Loucy (cell line): ENCODE data around the gene MACROH2A2.

ENCODE experiments used
- EZH2phosphoT487 ChIP-seq: fragments of 200-600 bp; IDR thresholded peaks from 2 replicates; pipeline ENCODE4 v1.6.1; 2018; ENCODE audit warnings: antibody characterized with exemption, mild to moderate bottlenecking, moderate library complexity, borderline replicate concordance
- TF ChIP-seq, protein P1 (sequence below): fragments of 200-600 bp; sonication (generic); conservative IDR thresholded peaks from 2 replicates; pipeline ENCODE4 v1.5.1; 2014; ENCODE audit warnings: mild to moderate bottlenecking, antibody characterized with exemption, low read length

DNA sequence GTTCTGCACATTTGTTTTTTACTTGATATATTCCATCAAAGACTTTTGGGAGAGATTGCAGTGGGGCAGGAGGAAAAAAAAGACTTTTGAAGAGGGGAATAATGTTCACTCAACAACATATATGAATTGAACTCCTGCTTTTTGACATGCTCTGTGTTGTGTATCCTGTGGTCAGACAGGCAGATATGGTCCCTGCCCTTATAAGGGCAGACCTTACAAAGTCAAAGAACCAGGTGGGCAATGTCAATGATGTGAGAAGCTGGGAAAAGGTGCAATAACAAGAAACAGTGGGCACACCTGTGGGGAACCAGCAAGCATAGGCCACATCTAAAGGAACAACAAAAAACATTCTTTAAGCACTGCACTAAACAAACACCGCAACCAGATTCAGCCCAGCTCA lies 71.8 kb downstream of the MACROH2A2 start:
- TF ChIP-seq, protein P1, sequence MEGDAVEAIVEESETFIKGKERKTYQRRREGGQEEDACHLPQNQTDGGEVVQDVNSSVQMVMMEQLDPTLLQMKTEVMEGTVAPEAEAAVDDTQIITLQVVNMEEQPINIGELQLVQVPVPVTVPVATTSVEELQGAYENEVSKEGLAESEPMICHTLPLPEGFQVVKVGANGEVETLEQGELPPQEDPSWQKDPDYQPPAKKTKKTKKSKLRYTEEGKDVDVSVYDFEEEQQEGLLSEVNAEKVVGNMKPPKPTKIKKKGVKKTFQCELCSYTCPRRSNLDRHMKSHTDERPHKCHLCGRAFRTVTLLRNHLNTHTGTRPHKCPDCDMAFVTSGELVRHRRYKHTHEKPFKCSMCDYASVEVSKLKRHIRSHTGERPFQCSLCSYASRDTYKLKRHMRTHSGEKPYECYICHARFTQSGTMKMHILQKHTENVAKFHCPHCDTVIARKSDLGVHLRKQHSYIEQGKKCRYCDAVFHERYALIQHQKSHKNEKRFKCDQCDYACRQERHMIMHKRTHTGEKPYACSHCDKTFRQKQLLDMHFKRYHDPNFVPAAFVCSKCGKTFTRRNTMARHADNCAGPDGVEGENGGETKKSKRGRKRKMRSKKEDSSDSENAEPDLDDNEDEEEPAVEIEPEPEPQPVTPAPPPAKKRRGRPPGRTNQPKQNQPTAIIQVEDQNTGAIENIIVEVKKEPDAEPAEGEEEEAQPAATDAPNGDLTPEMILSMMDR: no peak
- no peak for TF ChIP-seq EZH2phosphoT487
